Mesenchymal stem cell (in vitro differentiated cells and primary cell): Measurements from ENCODE around the gene ZPR1.

Source experiments
- DNase-seq: peaks from one replicate; pipeline ENCODE4 v3.0.0-alpha.2; 2013
- H2AFZ ChIP-seq: one replicate; pipeline ENCODE4 v1.6.1; 2013; ENCODE audit warnings: low read depth, mild to moderate bottlenecking, control low read depth, inconsistent platforms, low read length, moderate library complexity
- H2AK5ac ChIP-seq: 2 replicates; pipeline ENCODE4 v1.6.1; 2013; ENCODE audit warnings: low read length, moderate library complexity, mild to moderate bottlenecking, inconsistent platforms; ENCODE audit not compliant: severe bottlenecking
- H2BK120ac ChIP-seq: one replicate; pipeline ENCODE4 v1.6.1; 2013; ENCODE audit warnings: low read depth, mild to moderate bottlenecking, inconsistent platforms, low read length, moderate library complexity
- H2BK12ac ChIP-seq, 2 experiments: one replicate each; pipeline ENCODE4 v1.6.1; 2013; ENCODE audit warnings: inconsistent platforms in 2 of 2, low read length in 2 of 2, mild to moderate bottlenecking in 2 of 2, moderate library complexity in 2 of 2, control low read depth in 1 of 2
- H2BK15ac ChIP-seq: one replicate; pipeline ENCODE4 v1.6.1; 2013; ENCODE audit warnings: mild to moderate bottlenecking, low read depth, inconsistent platforms; ENCODE audit not compliant: poor library complexity, severe bottlenecking
- H2BK5ac ChIP-seq: 2 replicates; pipeline ENCODE4 v1.6.1; 2013; ENCODE audit warnings: low read depth, mild to moderate bottlenecking, low read length, control low read depth, inconsistent platforms; ENCODE audit not compliant: poor library complexity, severe bottlenecking
- H3K14ac ChIP-seq, 2 experiments: one replicate each; pipeline ENCODE4 v1.6.1; 2013; ENCODE audit warnings: inconsistent platforms in 2 of 2, low read length in 2 of 2, control low read depth in 1 of 2, mild to moderate bottlenecking in 1 of 2, moderate library complexity in 1 of 2
- H3K18ac ChIP-seq, 2 experiments: one replicate each; pipeline ENCODE4 v1.6.1; 2013; ENCODE audit warnings: inconsistent platforms in 2 of 2, low read length in 2 of 2, control low read depth in 1 of 2, low read depth in 1 of 2, mild to moderate bottlenecking in 1 of 2
- H3K23ac ChIP-seq, 2 experiments: one replicate each; pipeline ENCODE4 v1.6.1; 2013; ENCODE audit warnings: inconsistent platforms in 2 of 2, low read length in 2 of 2, mild to moderate bottlenecking in 2 of 2, moderate library complexity in 2 of 2, control low read depth in 1 of 2
- H3K27ac ChIP-seq: 2 replicates; pipeline ENCODE4 v1.5.1; 2013; ENCODE audit warnings: mild to moderate bottlenecking, moderate library complexity, low read length, control low read depth, inconsistent platforms; ENCODE audit not compliant: poor library complexity, severe bottlenecking
- H3K27me3 ChIP-seq, 2 experiments: 2 replicates each; pipeline versions ENCODE4 v1.6.1 to v1.7.0; 2013; ENCODE audit warnings: low read length in 2 of 2, mild to moderate bottlenecking in 2 of 2, moderate library complexity in 2 of 2, control low read depth in 1 of 2, inconsistent platforms in 1 of 2; ENCODE audit not compliant: control insufficient read depth in 1 of 2, insufficient read depth in 1 of 2
- H3K36me3 ChIP-seq, 2 experiments: 2 replicates each; pipeline versions ENCODE4 v1.6.1 to v1.7.0; 2013; ENCODE audit warnings: low read length in 2 of 2, control low read depth in 1 of 2, inconsistent platforms in 1 of 2, low read depth in 1 of 2, mild to moderate bottlenecking in 1 of 2; ENCODE audit not compliant: insufficient read depth in 2 of 2, control insufficient read depth in 1 of 2
- H3K4ac ChIP-seq, 2 experiments: one replicate each; pipeline ENCODE4 v1.6.1; 2013; ENCODE audit warnings: inconsistent platforms in 2 of 2, low read length in 2 of 2, mild to moderate bottlenecking in 2 of 2, moderate library complexity in 2 of 2, control low read depth in 1 of 2, low read depth in 1 of 2
- H3K4me1 ChIP-seq: 2 replicates; pipeline ENCODE4 v1.6.1; 2013; ENCODE audit warnings: low read depth, low read length, control low read depth; ENCODE audit not compliant: control insufficient read depth, insufficient read depth
- H3K4me2 ChIP-seq: 2 replicates; pipeline ENCODE4 v1.6.1; 2013; ENCODE audit warnings: low read length, mild to moderate bottlenecking, inconsistent platforms; ENCODE audit not compliant: poor library complexity, severe bottlenecking
- H3K4me3 ChIP-seq, 2 experiments: 2 replicates each; pipeline versions ENCODE4 v1.5.1 to v1.7.0; 2013; ENCODE audit warnings: low read length in 2 of 2, mild to moderate bottlenecking in 2 of 2, control low read depth in 1 of 2, low read depth in 1 of 2; ENCODE audit not compliant: insufficient read depth in 1 of 2
- H3K79me1 ChIP-seq: replicated peaks from 2 replicates; pipeline ENCODE4 v1.6.1; 2013; ENCODE audit warnings: mild to moderate bottlenecking, control low read depth, low read length, inconsistent platforms; ENCODE audit not compliant: poor library complexity, severe bottlenecking
- H3K9ac ChIP-seq: 2 replicates; pipeline ENCODE4 v1.7.0; 2013; ENCODE audit warnings: mild to moderate bottlenecking, low read length, moderate library complexity
- H3K9me3 ChIP-seq: 2 replicates; pipeline ENCODE4 v1.7.0; 2013; ENCODE audit warnings: mild to moderate bottlenecking, low read length; ENCODE audit not compliant: control insufficient read depth
- H4K8ac ChIP-seq: one replicate; pipeline ENCODE4 v1.6.1; 2013; ENCODE audit warnings: inconsistent platforms, mild to moderate bottlenecking, low read length, moderate library complexity
- H4K91ac ChIP-seq: one replicate; pipeline ENCODE4 v1.6.1; 2013; ENCODE audit warnings: mild to moderate bottlenecking, low read length, inconsistent platforms
- WGBS: methylation state at CpG from one replicate; pipeline ENCODE4 v1.1.7; 2013; ENCODE audit warnings: mixed read lengths; 5-methylcytosine and 5-hydroxymethylcytosine counted together

ZPR1 gene

GRCh38 chr11:116796548-116796947, 8.7 kb upstream of the ZPR1 start:
- no peaks in the 10 kb centered on the region for H3K9me3 ChIP-seq
- WGBS, result 100% methylated on average over 1 of the region's 1 CpG

GRCh38 chr11:116794851-116795250, 7.0 kb upstream of the ZPR1 start:
- no peaks in the 10 kb centered on the region for H3K79me1 ChIP-seq
- no peak overlapping the region for H3K23ac ChIP-seq
- no peaks in the 10 kb centered on the region for H3K9me3 ChIP-seq
- H2AFZ ChIP-seq, result no peak overlapping the region
- no peaks in the 10 kb centered on the region for H3K36me3 ChIP-seq
- WGBS, result 78% methylated on average over 2 of the region's 2 CpGs
- H3K27me3 ChIP-seq, result no peaks in the 10 kb centered on the region
- no peak for DNase-seq
- no peak overlapping the region for H3K4ac ChIP-seq
- H3K4me3 ChIP-seq, result no peak overlapping the region
- no peak overlapping the region for H3K27ac ChIP-seq
- no peak overlapping the region for H4K91ac ChIP-seq
- no peak overlapping the region for H3K18ac ChIP-seq
- H4K8ac ChIP-seq, result no peak overlapping the region
- no peak overlapping the region for H3K14ac ChIP-seq
- peaks cover 7% of the 10 kb centered on the region for H3K4me1 ChIP-seq
- no peak overlapping the region for H2BK15ac ChIP-seq
- no peak overlapping the region for H2BK120ac ChIP-seq
- H2BK5ac ChIP-seq, result no peak overlapping the region
- no peak overlapping the region for H2BK12ac ChIP-seq
- H3K9ac ChIP-seq, result no peak overlapping the region
- H2AK5ac ChIP-seq, result no peak overlapping the region
- H3K4me2 ChIP-seq, result no peak overlapping the region

More at GRCh38 chr11:116796548-116796947, 8.7 kb upstream of the ZPR1 start:
- Histone ChIP-seq H3K27me3 (no peaks in the 10 kb centered on the region), H3K23ac (no peak overlapping the region), H3K18ac (no peak overlapping the region), H2BK15ac (no peak overlapping the region), H3K27ac (no peak overlapping the region), H2AFZ (no peak overlapping the region), H3K4me2 (no peak overlapping the region), H2AK5ac (no peak overlapping the region), H4K8ac (no peak overlapping the region), H2BK120ac (no peak overlapping the region), H4K91ac (no peak overlapping the region), H3K36me3 (no peaks in the 10 kb centered on the region), H2BK5ac (no peak overlapping the region), H3K14ac (no peak overlapping the region), H3K9ac (no peak overlapping the region), H3K79me1 (no peaks in the 10 kb centered on the region), H2BK12ac (no peak overlapping the region), H3K4me3 (no peak overlapping the region), H3K4me1 (peaks cover 2% of the 10 kb centered on the region), H3K4ac (no peak overlapping the region)
- no peak for DNase-seq

- DNase-seq, result no peak
- no peak overlapping the region for H3K4ac ChIP-seq
- H4K8ac ChIP-seq, result no peak overlapping the region
- H3K36me3 ChIP-seq, result no peaks in the 10 kb centered on the region
- H2BK15ac ChIP-seq, result no peak overlapping the region
- no peak overlapping the region for H3K4me2 ChIP-seq
- H3K4me1 ChIP-seq, result peaks cover 10% of the 10 kb centered on the region
- H3K14ac ChIP-seq, result no peak overlapping the region
- no peak overlapping the region for H2BK12ac ChIP-seq
- no peak overlapping the region for H2BK5ac ChIP-seq
- no peak overlapping the region for H3K9ac ChIP-seq
- H4K91ac ChIP-seq, result no peak overlapping the region
- no peak overlapping the region for H2AFZ ChIP-seq
- no peaks in the 10 kb centered on the region for H3K79me1 ChIP-seq
- H3K27me3 ChIP-seq, result no peaks in the 10 kb centered on the region
- no peak overlapping the region for H3K23ac ChIP-seq
- no peaks in the 10 kb centered on the region for H3K9me3 ChIP-seq
- H3K27ac ChIP-seq, result no peak overlapping the region
- no peak overlapping the region for H2BK120ac ChIP-seq
- H3K4me3 ChIP-seq, result no peak overlapping the region
- no peak overlapping the region for H2AK5ac ChIP-seq
- no CpG with 5 or more reads among the region's 1 CpG for WGBS
- H3K18ac ChIP-seq, result no peak overlapping the region
Observed at GRCh38 chr11:116793772-116794097, 5.9 kb upstream of the ZPR1 start.

GRCh38 chr11:116792869-116793771, 5.3 kb upstream of the ZPR1 start:
- Histone ChIP-seq H4K8ac (no peak overlapping the region), H3K27ac (no peak overlapping the region), H3K18ac (no peak overlapping the region), H3K9me3 (no peaks in the 10 kb centered on the region), H3K4me3 (peak overlapping the region in 1 of 2 experiments; percentile 5), H3K4me1 (peaks cover 13% of the 10 kb centered on the region), H2BK120ac (no peak overlapping the region), H3K27me3 (no peaks in the 10 kb centered on the region), H3K36me3 (no peaks in the 10 kb centered on the region), H2BK12ac (no peak overlapping the region), H4K91ac (no peak overlapping the region), H2BK5ac (no peak overlapping the region), H3K23ac (no peak overlapping the region), H2AK5ac (peak overlapping the region; percentile 6), H3K4me2 (no peak overlapping the region), H2AFZ (no peak overlapping the region), H3K79me1 (peaks cover 3% of the 10 kb centered on the region), H3K9ac (peak overlapping the region; percentile 0), H3K4ac (no peak overlapping the region), H3K14ac (no peak overlapping the region), H2BK15ac (no peak overlapping the region)
- DNase-seq, result peak; percentile 40
- 89% methylated on average over 5 of the region's 8 CpGs for WGBS
